Activated naive CD8-positive, alpha-beta T cell (primary cell): Measurements from ENCODE around the gene GRIA2.
"Not testable (repeated sequence)": the region's sequence is repeated elsewhere in the genome, so short reads cannot be mapped to it uniquely, and the experiment has no call there.

Experiments used
- H3K27ac Mint-ChIP-seq: one replicate; pipeline ENCODE4 v1.8.0; 2021; ENCODE audit warnings: mixed read lengths
- H3K27me3 Mint-ChIP-seq: one replicate; pipeline ENCODE4 v1.8.0; 2021; ENCODE audit warnings: mixed read lengths
- H3K36me3 Mint-ChIP-seq: one replicate; pipeline ENCODE4 v1.8.0; 2021; ENCODE audit warnings: mixed read lengths
- H3K4me1 Mint-ChIP-seq: one replicate; pipeline ENCODE4 v1.8.0; 2021; ENCODE audit warnings: low read depth, mixed read lengths
- H3K4me3 Mint-ChIP-seq: one replicate; pipeline ENCODE4 v1.8.0; 2021; ENCODE audit warnings: mild to moderate bottlenecking, mixed read lengths
- H3K9me3 Mint-ChIP-seq: one replicate; pipeline ENCODE4 v1.8.0; 2021; ENCODE audit warnings: low read depth, mixed read lengths

The GRIA2 gene

GRCh38 chr4:157226035-157226434, 5.5 kb downstream of the GRIA2 start:
- Mint-ChIP-seq H3K36me3 (no peaks in the 10 kb centered on the region), H3K9me3 (peaks cover 3% of the 10 kb centered on the region), H3K27ac (no peak overlapping the region)

DNA sequence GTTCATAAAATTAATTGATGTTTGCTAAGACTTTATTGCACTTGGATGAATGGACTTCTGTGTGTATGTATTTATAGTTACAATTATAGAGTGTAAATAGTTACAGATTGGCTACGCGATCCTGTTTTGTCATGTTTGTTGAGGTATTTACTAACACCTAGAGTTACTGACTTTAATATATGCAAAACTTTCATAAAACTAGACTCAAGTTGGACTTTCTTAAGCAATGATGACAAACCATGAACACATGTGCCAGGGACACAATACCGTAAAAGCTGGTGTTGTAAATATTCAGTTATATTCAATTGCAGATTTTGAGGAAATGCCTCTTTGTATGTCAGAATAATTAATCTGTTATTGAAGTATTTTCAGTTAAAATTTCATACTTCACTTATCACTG, 6.1 kb downstream of the GRIA2 start:
- Mint-ChIP-seq H3K4me3 (no peak overlapping the region), H3K9me3 (peaks cover 3% of the 10 kb centered on the region), H3K27ac (no peak overlapping the region), H3K4me1 (no peaks in the 10 kb centered on the region), H3K27me3 (peaks cover 12% of the 10 kb centered on the region), H3K36me3 (no peaks in the 10 kb centered on the region)

More at GRCh38 chr4:157226035-157226434, 5.5 kb downstream of the GRIA2 start:
- H3K4me3 Mint-ChIP-seq = no peak overlapping the region
- peaks cover 17% of the 10 kb centered on the region for H3K27me3 Mint-ChIP-seq
- peaks cover under 1% of the 10 kb centered on the region for H3K4me1 Mint-ChIP-seq

GRCh38 chr4:157231525-157231924, 11.0 kb downstream of the GRIA2 start:
- no peak overlapping the region for H3K4me3 Mint-ChIP-seq
- H3K27me3 Mint-ChIP-seq = no peaks in the 10 kb centered on the region
- no peak overlapping the region for H3K27ac Mint-ChIP-seq
- H3K9me3 Mint-ChIP-seq = no peaks in the 10 kb centered on the region
- no peaks in the 10 kb centered on the region for H3K4me1 Mint-ChIP-seq
- H3K36me3 Mint-ChIP-seq = no peaks in the 10 kb centered on the region

GRCh38 chr4:157242871-157243270, 22.3 kb downstream of the GRIA2 start:
- Mint-ChIP-seq H3K36me3 (no peaks in the 10 kb centered on the region), H3K27ac (no peak overlapping the region), H3K9me3 (peaks cover 13% of the 10 kb centered on the region), H3K27me3 (no peaks in the 10 kb centered on the region), H3K4me1 (no peaks in the 10 kb centered on the region), H3K4me3 (no peak overlapping the region)

DNA sequence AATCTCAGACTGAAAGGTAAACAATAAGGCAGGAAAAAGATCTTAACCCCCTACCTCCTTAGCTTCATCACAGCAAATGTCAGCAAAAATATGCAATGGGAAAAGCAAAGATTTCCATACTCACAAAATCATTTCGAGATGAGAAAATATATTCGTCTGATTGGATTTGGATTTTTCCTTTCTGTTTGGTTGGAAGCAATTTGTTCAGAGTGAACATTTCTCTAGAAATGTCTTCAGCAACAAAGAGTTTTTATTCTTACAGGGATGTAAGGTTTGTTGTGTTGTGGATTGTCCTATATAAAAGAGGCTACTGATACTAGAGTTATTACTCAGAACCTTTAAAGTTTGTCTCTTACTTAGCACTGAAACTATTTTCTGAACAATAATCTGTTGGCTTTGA, 23.8 kb downstream of the GRIA2 start:
- peaks cover 13% of the 10 kb centered on the region for H3K9me3 Mint-ChIP-seq
- no peak overlapping the region for H3K27ac Mint-ChIP-seq
- no peaks in the 10 kb centered on the region for H3K4me1 Mint-ChIP-seq
- H3K27me3 Mint-ChIP-seq = no peaks in the 10 kb centered on the region
- no peaks in the 10 kb centered on the region for H3K36me3 Mint-ChIP-seq
- no peak overlapping the region for H3K4me3 Mint-ChIP-seq

GRCh38 chr4:157245351-157245750, 24.8 kb downstream of the GRIA2 start:
- Mint-ChIP-seq H3K36me3 (no peaks in the 10 kb centered on the region), H3K9me3 (peaks cover 13% of the 10 kb centered on the region), H3K27ac (no peak overlapping the region), H3K4me3 (no peak overlapping the region), H3K27me3 (no peaks in the 10 kb centered on the region), H3K4me1 (no peaks in the 10 kb centered on the region)

GRCh38 chr4:157246964-157247363, 26.4 kb downstream of the GRIA2 start:
- H3K27me3 Mint-ChIP-seq = no peaks in the 10 kb centered on the region
- no peaks in the 10 kb centered on the region for H3K36me3 Mint-ChIP-seq
- no peak overlapping the region for H3K4me3 Mint-ChIP-seq
- peaks cover 7% of the 10 kb centered on the region for H3K9me3 Mint-ChIP-seq
- H3K4me1 Mint-ChIP-seq = no peaks in the 10 kb centered on the region
- H3K27ac Mint-ChIP-seq = no peak overlapping the region

- H3K27ac Mint-ChIP-seq, H3K4me3 Mint-ChIP-seq, H3K36me3 Mint-ChIP-seq, H3K27me3 Mint-ChIP-seq, H3K4me1 Mint-ChIP-seq: not testable (repeated sequence)
- peaks cover 19% of the 10 kb centered on the region for H3K9me3 Mint-ChIP-seq
Observed at GRCh38 chr4:157258165-157258564, 37.6 kb downstream of the GRIA2 start.

DNA sequence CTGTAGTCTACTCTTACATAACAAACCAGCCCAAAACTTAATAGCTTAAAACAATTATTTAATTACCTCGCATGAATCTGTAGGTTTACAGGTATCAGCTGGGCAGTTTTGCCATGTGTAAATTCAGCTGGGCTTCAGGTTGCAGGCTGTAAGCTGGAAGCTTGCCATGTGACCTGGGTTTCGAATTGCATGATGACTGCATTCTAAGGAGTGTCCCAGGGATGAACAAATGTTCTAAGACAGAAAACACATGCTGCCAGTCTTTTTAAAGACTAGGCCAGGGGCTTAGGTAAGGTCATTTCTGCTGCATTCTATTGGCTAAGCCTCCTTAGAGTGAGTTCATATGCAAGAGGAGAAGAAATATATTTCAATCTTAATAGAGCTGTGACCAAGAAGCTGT, 44.8 kb downstream of the GRIA2 start:
- H3K36me3 Mint-ChIP-seq = no peaks in the 10 kb centered on the region
- H3K4me3 Mint-ChIP-seq = no peak overlapping the region
- H3K27ac Mint-ChIP-seq = no peak overlapping the region
- no peaks in the 10 kb centered on the region for H3K27me3 Mint-ChIP-seq
- H3K4me1 Mint-ChIP-seq = no peaks in the 10 kb centered on the region
- H3K9me3 Mint-ChIP-seq = peaks cover 15% of the 10 kb centered on the region

- Mint-ChIP-seq H3K27me3 (no peaks in the 10 kb centered on the region), H3K27ac (no peak overlapping the region), H3K4me1 (no peaks in the 10 kb centered on the region), H3K9me3 (peaks cover 20% of the 10 kb centered on the region), H3K4me3 (no peak overlapping the region), H3K36me3 (no peaks in the 10 kb centered on the region)
Observed at GRCh38 chr4:157270108-157270507, 49.6 kb downstream of the GRIA2 start.

DNA sequence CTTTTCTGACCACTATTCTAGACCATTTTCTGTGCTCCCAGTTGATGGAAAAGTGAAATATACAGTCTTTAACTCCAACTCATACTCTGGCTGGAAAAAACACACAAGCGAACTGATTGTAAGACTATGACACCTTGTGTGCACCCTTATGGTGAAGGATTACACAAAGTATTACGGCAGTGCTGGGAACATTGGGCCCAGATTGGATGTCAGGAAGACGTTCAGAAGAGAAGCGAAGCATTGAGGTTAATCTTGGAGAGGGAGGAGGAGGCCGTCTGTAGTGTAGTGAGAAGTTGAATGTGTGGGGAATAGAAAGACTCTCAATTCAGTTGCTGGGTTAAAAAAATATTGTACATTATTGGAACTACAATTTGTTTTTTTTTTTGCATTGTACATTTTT, 50.0 kb downstream of the GRIA2 start:
- H3K4me1 Mint-ChIP-seq = no peaks in the 10 kb centered on the region
- no peak overlapping the region for H3K4me3 Mint-ChIP-seq
- H3K36me3 Mint-ChIP-seq = no peaks in the 10 kb centered on the region
- H3K27ac Mint-ChIP-seq = no peak overlapping the region
- peaks cover 20% of the 10 kb centered on the region for H3K9me3 Mint-ChIP-seq
- H3K27me3 Mint-ChIP-seq = no peaks in the 10 kb centered on the region

- Mint-ChIP-seq H3K4me1 (no peaks in the 10 kb centered on the region), H3K27ac (no peak overlapping the region), H3K36me3 (no peaks in the 10 kb centered on the region), H3K4me3 (no peak overlapping the region), H3K9me3 (peaks cover 17% of the 10 kb centered on the region), H3K27me3 (no peaks in the 10 kb centered on the region)
Observed at GRCh38 chr4:157271166-157271869, 50.8 kb downstream of the GRIA2 start.

GRCh38 chr4:157280673-157281072, 60.1 kb downstream of the GRIA2 start:
- H3K27ac Mint-ChIP-seq = no peak overlapping the region
- H3K9me3 Mint-ChIP-seq = peaks cover 13% of the 10 kb centered on the region
- H3K4me1 Mint-ChIP-seq = no peaks in the 10 kb centered on the region
- H3K27me3 Mint-ChIP-seq = no peaks in the 10 kb centered on the region
- no peaks in the 10 kb centered on the region for H3K36me3 Mint-ChIP-seq
- H3K4me3 Mint-ChIP-seq = no peak overlapping the region

- Mint-ChIP-seq H3K27me3 (no peaks in the 10 kb centered on the region), H3K4me1 (no peaks in the 10 kb centered on the region), H3K4me3 (no peak overlapping the region), H3K36me3 (no peaks in the 10 kb centered on the region), H3K27ac (no peak overlapping the region), H3K9me3 (peaks cover 13% of the 10 kb centered on the region)
Observed at GRCh38 chr4:157282019-157282418, 61.5 kb downstream of the GRIA2 start.

GRCh38 chr4:157287445-157287844, 66.9 kb downstream of the GRIA2 start:
- Mint-ChIP-seq H3K27me3 (no peaks in the 10 kb centered on the region), H3K27ac (no peak overlapping the region)

DNA sequence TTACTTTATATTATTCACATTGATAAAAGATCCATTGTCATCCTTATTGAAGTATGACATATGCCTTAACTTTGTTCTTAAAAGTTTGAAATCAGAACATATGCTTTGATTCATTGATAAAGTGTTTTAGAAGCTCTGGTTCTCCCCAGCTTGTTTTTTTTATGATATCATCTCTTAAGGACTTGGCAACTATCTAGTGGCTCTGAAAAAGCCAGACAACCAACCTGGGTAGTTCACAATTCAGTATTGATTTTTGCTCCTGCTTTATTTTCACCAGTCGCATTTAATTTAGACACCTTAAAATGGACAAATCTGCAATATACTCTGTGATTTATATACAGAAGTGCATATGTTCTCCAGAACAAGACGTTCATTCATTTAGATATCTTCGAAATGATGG, 70.1 kb downstream of the GRIA2 start:
- H3K36me3 Mint-ChIP-seq = no peaks in the 10 kb centered on the region
- no peaks in the 10 kb centered on the region for H3K9me3 Mint-ChIP-seq
- no peak overlapping the region for H3K4me3 Mint-ChIP-seq
- no peaks in the 10 kb centered on the region for H3K4me1 Mint-ChIP-seq
- H3K27me3 Mint-ChIP-seq = no peaks in the 10 kb centered on the region
- no peak overlapping the region for H3K27ac Mint-ChIP-seq

More at GRCh38 chr4:157287445-157287844, 66.9 kb downstream of the GRIA2 start:
- H3K4me3 Mint-ChIP-seq = no peak overlapping the region
- H3K4me1 Mint-ChIP-seq = no peaks in the 10 kb centered on the region
- no peaks in the 10 kb centered on the region for H3K36me3 Mint-ChIP-seq
- H3K9me3 Mint-ChIP-seq = peaks cover 4% of the 10 kb centered on the region
